ENCODE data around the gene ZBTB40.

Gene ZBTB40

GRCh38 chr1:22414244-22414751 is 37.4 kb upstream of the ZBTB40 start:
- H3K4me3 ChIP-seq (ENCODE audit: low read depth in 1 of 2, low read length in 2 of 2) = no peak overlapping the region
- no peaks in the 10 kb centered on the region for H3K36me3 ChIP-seq (ENCODE audit: control insufficient read depth in 1 of 2, insufficient read depth in 2 of 2, low read length in 2 of 2)
- no peaks in the 10 kb centered on the region for H3K27me3 ChIP-seq (ENCODE audit: low read depth, low read length)
- no peak overlapping the region for H3K27ac ChIP-seq (ENCODE audit: low read length)
- no peaks in the 10 kb centered on the region for H3K9me3 ChIP-seq (ENCODE audit: control insufficient read depth in 1 of 2, low read length in 2 of 2)
- H3K4me1 ChIP-seq (ENCODE audit: control insufficient read depth in 1 of 2, insufficient read depth in 2 of 2, low read length in 2 of 2) = peaks cover 3 to 5% of the 10 kb centered on the region in 2 donors

GRCh38 chr1:22415489-22415888 is 36.2 kb upstream of the ZBTB40 start:
- Histone ChIP-seq H3K4me3 (ENCODE audit: low read depth in 1 of 2, low read length in 2 of 2) (no peak overlapping the region), H3K4me1 (ENCODE audit: control insufficient read depth in 1 of 2, insufficient read depth in 2 of 2, low read length in 2 of 2) (peaks cover 3 to 5% of the 10 kb centered on the region in 2 donors), H3K9me3 (ENCODE audit: control insufficient read depth in 1 of 2, low read length in 2 of 2) (no peaks in the 10 kb centered on the region), H3K27ac (ENCODE audit: low read length) (no peak overlapping the region), H3K36me3 (ENCODE audit: control insufficient read depth in 1 of 2, insufficient read depth in 2 of 2, low read length in 2 of 2) (no peaks in the 10 kb centered on the region), H3K27me3 (ENCODE audit: low read depth, low read length) (peaks cover 6% of the 10 kb centered on the region)

- no peak overlapping the region for H3K27ac ChIP-seq (ENCODE audit: low read length)
- no peak overlapping the region for H3K4me3 ChIP-seq (ENCODE audit: low read depth in 1 of 2, low read length in 2 of 2)
- H3K4me1 ChIP-seq (ENCODE audit: control insufficient read depth in 1 of 2, insufficient read depth in 2 of 2, low read length in 2 of 2) = peaks cover 3 to 5% of the 10 kb centered on the region in 2 donors
- H3K9me3 ChIP-seq (ENCODE audit: control insufficient read depth in 1 of 2, low read length in 2 of 2) = no peaks in the 10 kb centered on the region
- peaks cover 6% of the 10 kb centered on the region for H3K27me3 ChIP-seq (ENCODE audit: low read depth, low read length)
- H3K36me3 ChIP-seq (ENCODE audit: control insufficient read depth in 1 of 2, insufficient read depth in 2 of 2, low read length in 2 of 2) = no peaks in the 10 kb centered on the region
These were observed 34.8 kb upstream of the ZBTB40 start for GRCh38 chr1:22416555-22417454.

GRCh38 chr1:22417466-22417865 is 34.2 kb upstream of the ZBTB40 start:
- Histone ChIP-seq H3K4me3 (ENCODE audit: low read depth in 1 of 2, low read length in 2 of 2) (no peak overlapping the region), H3K9me3 (ENCODE audit: control insufficient read depth in 1 of 2, low read length in 2 of 2) (no peaks in the 10 kb centered on the region), H3K36me3 (ENCODE audit: control insufficient read depth in 1 of 2, insufficient read depth in 2 of 2, low read length in 2 of 2) (no peaks in the 10 kb centered on the region), H3K27ac (ENCODE audit: low read length) (no peak overlapping the region), H3K4me1 (ENCODE audit: control insufficient read depth in 1 of 2, insufficient read depth in 2 of 2, low read length in 2 of 2) (peaks cover 3 to 5% of the 10 kb centered on the region in 2 donors), H3K27me3 (ENCODE audit: low read depth, low read length) (peaks cover 6% of the 10 kb centered on the region)

- peaks cover 6% of the 10 kb centered on the region for H3K27me3 ChIP-seq (ENCODE audit: low read depth, low read length)
- no peak overlapping the region for H3K27ac ChIP-seq (ENCODE audit: low read length)
- peaks cover 3 to 5% of the 10 kb centered on the region in 2 donors for H3K4me1 ChIP-seq (ENCODE audit: control insufficient read depth in 1 of 2, insufficient read depth in 2 of 2, low read length in 2 of 2)
These were observed 33.3 kb upstream of the ZBTB40 start for GRCh38 chr1:22418312-22418711.

GRCh38 chr1:22418933-22419382 is 32.7 kb upstream of the ZBTB40 start:
- Histone ChIP-seq H3K4me3 (ENCODE audit: low read depth in 1 of 2, low read length in 2 of 2) (no peak overlapping the region), H3K36me3 (ENCODE audit: control insufficient read depth in 1 of 2, insufficient read depth in 2 of 2, low read length in 2 of 2) (no peaks in the 10 kb centered on the region), H3K4me1 (ENCODE audit: control insufficient read depth in 1 of 2, insufficient read depth in 2 of 2, low read length in 2 of 2) (peaks cover 3 to 5% of the 10 kb centered on the region in 2 donors), H3K27ac (ENCODE audit: low read length) (no peak overlapping the region), H3K9me3 (ENCODE audit: control insufficient read depth in 1 of 2, low read length in 2 of 2) (no peaks in the 10 kb centered on the region), H3K27me3 (ENCODE audit: low read depth, low read length) (peaks cover 6% of the 10 kb centered on the region)

More at GRCh38 chr1:22418312-22418711, 33.3 kb upstream of the ZBTB40 start:
- Histone ChIP-seq H3K36me3 (ENCODE audit: control insufficient read depth in 1 of 2, insufficient read depth in 2 of 2, low read length in 2 of 2) (no peaks in the 10 kb centered on the region), H3K4me3 (ENCODE audit: low read depth in 1 of 2, low read length in 2 of 2) (no peak overlapping the region), H3K9me3 (ENCODE audit: control insufficient read depth in 1 of 2, low read length in 2 of 2) (no peaks in the 10 kb centered on the region)

GRCh38 chr1:22420455-22421053 is 31.1 kb upstream of the ZBTB40 start:
- Histone ChIP-seq H3K27ac (ENCODE audit: low read length) (no peak overlapping the region), H3K27me3 (ENCODE audit: low read depth, low read length) (peaks cover 6% of the 10 kb centered on the region), H3K4me1 (ENCODE audit: control insufficient read depth in 1 of 2, insufficient read depth in 2 of 2, low read length in 2 of 2) (peaks cover 3 to 5% of the 10 kb centered on the region in 2 donors), H3K4me3 (ENCODE audit: low read depth in 1 of 2, low read length in 2 of 2) (no peak overlapping the region), H3K9me3 (ENCODE audit: control insufficient read depth in 1 of 2, low read length in 2 of 2) (no peaks in the 10 kb centered on the region), H3K36me3 (ENCODE audit: control insufficient read depth in 1 of 2, insufficient read depth in 2 of 2, low read length in 2 of 2) (no peaks in the 10 kb centered on the region)

- no peaks in the 10 kb centered on the region for H3K36me3 ChIP-seq (ENCODE audit: control insufficient read depth in 1 of 2, insufficient read depth in 2 of 2, low read length in 2 of 2)
- H3K9me3 ChIP-seq (ENCODE audit: control insufficient read depth in 1 of 2, low read length in 2 of 2) = no peaks in the 10 kb centered on the region
- H3K27me3 ChIP-seq (ENCODE audit: low read depth, low read length) = no peaks in the 10 kb centered on the region
- no peaks in the 10 kb centered on the region for H3K4me1 ChIP-seq (ENCODE audit: control insufficient read depth in 1 of 2, insufficient read depth in 2 of 2, low read length in 2 of 2)
- H3K27ac ChIP-seq (ENCODE audit: low read length) = no peak overlapping the region
- H3K4me3 ChIP-seq (ENCODE audit: low read depth in 1 of 2, low read length in 2 of 2) = no peak overlapping the region
These were observed 24.9 kb upstream of the ZBTB40 start for GRCh38 chr1:22426781-22427180.

GRCh38 chr1:22428672-22429071 is 23.0 kb upstream of the ZBTB40 start:
- no peak overlapping the region for H3K27ac ChIP-seq (ENCODE audit: low read length)
- H3K36me3 ChIP-seq (ENCODE audit: control insufficient read depth in 1 of 2, insufficient read depth in 2 of 2, low read length in 2 of 2) = no peaks in the 10 kb centered on the region
- peak overlapping the region; percentile 31 to 41 for H3K4me3 ChIP-seq (ENCODE audit: low read depth in 1 of 2, low read length in 2 of 2)
- no peaks in the 10 kb centered on the region for H3K4me1 ChIP-seq (ENCODE audit: control insufficient read depth in 1 of 2, insufficient read depth in 2 of 2, low read length in 2 of 2)
- H3K9me3 ChIP-seq (ENCODE audit: control insufficient read depth in 1 of 2, low read length in 2 of 2) = no peaks in the 10 kb centered on the region
- H3K27me3 ChIP-seq (ENCODE audit: low read depth, low read length) = no peaks in the 10 kb centered on the region

GRCh38 chr1:22431965-22432364 is 19.7 kb upstream of the ZBTB40 start:
- no peaks in the 10 kb centered on the region for H3K36me3 ChIP-seq (ENCODE audit: control insufficient read depth in 1 of 2, insufficient read depth in 2 of 2, low read length in 2 of 2)

GRCh38 chr1:22434717-22435116 is 16.9 kb upstream of the ZBTB40 start:
- H3K4me1 ChIP-seq (ENCODE audit: control insufficient read depth in 1 of 2, insufficient read depth in 2 of 2, low read length in 2 of 2) = no peaks in the 10 kb centered on the region

More at GRCh38 chr1:22431965-22432364, 19.7 kb upstream of the ZBTB40 start:
- H3K4me1 ChIP-seq (ENCODE audit: control insufficient read depth in 1 of 2, insufficient read depth in 2 of 2, low read length in 2 of 2) = no peaks in the 10 kb centered on the region
- H3K9me3 ChIP-seq (ENCODE audit: control insufficient read depth in 1 of 2, low read length in 2 of 2) = no peaks in the 10 kb centered on the region
- H3K27ac ChIP-seq (ENCODE audit: low read length) = no peak overlapping the region
- no peak overlapping the region for H3K4me3 ChIP-seq (ENCODE audit: low read depth in 1 of 2, low read length in 2 of 2)
- H3K27me3 ChIP-seq (ENCODE audit: low read depth, low read length) = no peaks in the 10 kb centered on the region

More at GRCh38 chr1:22434717-22435116, 16.9 kb upstream of the ZBTB40 start:
- Histone ChIP-seq H3K36me3 (ENCODE audit: control insufficient read depth in 1 of 2, insufficient read depth in 2 of 2, low read length in 2 of 2) (no peaks in the 10 kb centered on the region), H3K27ac (ENCODE audit: low read length) (no peak overlapping the region), H3K9me3 (ENCODE audit: control insufficient read depth in 1 of 2, low read length in 2 of 2) (no peaks in the 10 kb centered on the region), H3K4me3 (ENCODE audit: low read depth in 1 of 2, low read length in 2 of 2) (no peak overlapping the region), H3K27me3 (ENCODE audit: low read depth, low read length) (no peaks in the 10 kb centered on the region)
